B cell (primary cell): ENCODE data around the gene MYO9B. TPM values are rescaled to one million over a fixed set of nuclear protein-coding genes. Genes with fewer than 3 reads are reported as not detected.

ENCODE experiments used
- ATAC-seq: fragments of 200-7000 bp; cut with Tn5 transposase; one replicate; pipeline ENCODE4 v1.10.0; 2021; ENCODE audit warnings: low read depth, mild to moderate bottlenecking, moderate number of reproducible peaks, moderate library complexity
- CTCF ChIA-PET: fragments of 350-600 bp; sonication (Branson Sonifier 250); formaldehyde crosslinking; loops from one replicate; lab custom pipeline; 2021; ENCODE audit warnings: antibody characterized with exemption, inconsistent platforms; lab: Charles Lee
- POLR2A ChIA-PET: fragments of 350-600 bp; sonication (Branson Sonifier 250); formaldehyde crosslinking; loops from one replicate; lab custom pipeline; 2021; ENCODE audit warnings: antibody characterized with exemption; lab: Charles Lee
- DNase-seq: peaks from one replicate; pipeline ENCODE4 v3.0.0; 2013
- H2AFZ ChIP-seq: 2 replicates; pipeline ENCODE4 v1.6.1; 2012; ENCODE audit warnings: mild to moderate bottlenecking, low read depth, low read length; ENCODE audit not compliant: insufficient read depth, poor library complexity, severe bottlenecking
- H3K27ac ChIP-seq, 2 donors: 1 replicate in 1 of 2; 2 replicates in 1 of 2; pipeline ENCODE4 v1.5.1; 2012 to 2013; ENCODE audit warnings: low read length in 2 of 2, mild to moderate bottlenecking in 2 of 2, moderate library complexity in 1 of 2
- H3K27me3 ChIP-seq, 4 experiments: fragments of 200-600 bp in 1 of 4; sonication (generic) in 1 of 4; replicated peaks in 1 of 4; 1 replicate in 2 of 4; 2 replicates in 2 of 4; pipeline versions ENCODE4 v1.6.1 to v1.7.0; 2013 to 2016; ENCODE audit warnings: low read length in 3 of 4, mild to moderate bottlenecking in 2 of 4, mixed read lengths in 1 of 4, moderate library complexity in 1 of 4; ENCODE audit not compliant: insufficient read depth in 4 of 4, control insufficient read depth in 3 of 4; ENCODE audit errors: control extremely low read depth in 1 of 4
- H3K36me3 ChIP-seq, 2 experiments: replicated peaks in 1 of 2; 1 replicate in 1 of 2; 2 replicates in 1 of 2; pipeline versions ENCODE4 v1.6.1 to v1.7.1; 2013; ENCODE audit warnings: low read length in 1 of 2; ENCODE audit not compliant: insufficient read depth in 2 of 2, control insufficient read depth in 1 of 2; ENCODE audit errors: control extremely low read depth in 1 of 2, extremely low read depth in 1 of 2
- H3K4me1 ChIP-seq, 2 donors: fragments of 200-600 bp in 1 of 2; sonication (generic) in 1 of 2; 1 replicate in 1 of 2; 2 replicates in 1 of 2; pipeline versions ENCODE4 v1.5.1 to v1.6.1; 2013 to 2017; ENCODE audit warnings: low read length in 2 of 2; ENCODE audit not compliant: control insufficient read depth in 2 of 2, insufficient read depth in 2 of 2
- H3K4me2 ChIP-seq: replicated peaks from 2 replicates; pipeline ENCODE3; 2012; ENCODE audit warnings: mild to moderate bottlenecking, low read depth, low read length; ENCODE audit not compliant: poor library complexity, severe bottlenecking
- H3K4me3 ChIP-seq, 5 experiments: fragments of 200-600 bp in 1 of 5; sonication (generic) in 1 of 5; 1 replicate in 3 of 5; 2 replicates in 2 of 5; pipeline versions ENCODE4 v1.5.1 to v1.7.0; 2011 to 2016; ENCODE audit warnings: low read length in 4 of 5, mild to moderate bottlenecking in 4 of 5, low read depth in 2 of 5, control low read depth in 1 of 5, moderate library complexity in 1 of 5; ENCODE audit not compliant: insufficient read depth in 1 of 5; ENCODE audit errors: control extremely low read depth in 1 of 5, extremely low read depth in 1 of 5
- H3K79me2 ChIP-seq: fragments of 200-600 bp; sonication (generic); one replicate; pipeline ENCODE4 v1.6.0; 2016; ENCODE audit warnings: low read length; ENCODE audit not compliant: control insufficient read depth, insufficient read depth
- H3K9ac ChIP-seq: fragments of 200-600 bp; sonication (generic); 2 replicates; pipeline ENCODE4 v1.6.1; 2017; ENCODE audit warnings: mild to moderate bottlenecking, low read length, moderate library complexity
- H3K9me3 ChIP-seq, 3 donors: one replicate each; pipeline versions ENCODE4 v1.6.1 to v1.7.1; 2013; ENCODE audit warnings: low read length in 2 of 3; ENCODE audit not compliant: control insufficient read depth in 2 of 3, insufficient read depth in 1 of 3; ENCODE audit errors: control extremely low read depth in 1 of 3
- H4K20me1 ChIP-seq: 2 replicates; pipeline ENCODE4 v1.6.0; 2012; ENCODE audit warnings: mild to moderate bottlenecking, low read length; ENCODE audit not compliant: insufficient read depth, control insufficient read depth, poor library complexity, severe bottlenecking
- H3K27ac Mint-ChIP-seq: one replicate; pipeline ENCODE4 v1.8.0; 2021; ENCODE audit warnings: mixed read lengths
- H3K27me3 Mint-ChIP-seq: one replicate; pipeline ENCODE4 v1.8.0; 2021; ENCODE audit warnings: mixed read lengths
- H3K4me1 Mint-ChIP-seq: one replicate; pipeline ENCODE4 v1.8.0; 2021; ENCODE audit warnings: mixed read lengths
- H3K4me3 Mint-ChIP-seq: one replicate; pipeline ENCODE4 v1.8.0; 2021; ENCODE audit warnings: mixed read lengths
- H3K9me3 Mint-ChIP-seq: one replicate; pipeline ENCODE4 v1.8.0; 2022; ENCODE audit warnings: mixed read lengths; ENCODE audit not compliant: insufficient read depth
- EZH2 ChIP-seq: IDR thresholded peaks from 2 replicates; pipeline ENCODE4 v1.6.1; 2012; ENCODE audit warnings: borderline replicate concordance, low read depth, mild to moderate bottlenecking, moderate library complexity, low read length; ENCODE audit not compliant: insufficient read depth, poor library complexity, severe bottlenecking
- WGBS: methylation state at CpG from one replicate; pipeline ENCODE4 v1.1.5; 2013; ENCODE audit warnings: missing lambda C conversion rate; ENCODE audit not compliant: insufficient coverage; 5-methylcytosine and 5-hydroxymethylcytosine counted together
- intact Hi-C: fragments of 100-400 bp; cut with micrococcal nuclease; formaldehyde crosslinking; loops from one replicate; pipeline ENCODE4 v1.10.0; 2022
- polyA plus RNA-seq: library from polyadenylated mRNA; depleted of rRNA; stranded (reverse); fragments of >200 nt; gene quantifications from 2 replicates; pipeline ENCODE4 v1.2.3, GENCODE V29; 2012
- total RNA-seq, 2 donors: library from RNA; stranded (reverse); fragments of 120-200 nt in 1 of 2; gene quantifications; 1 replicate in 1 of 2; 2 replicates in 1 of 2; pipeline versions ENCODE4 v1.2.3 to v1.2.4, GENCODE V29; 2013 to 2022
- TF ChIP-seq, protein P1 (sequence below): fragments of 200-600 bp; IDR thresholded peaks from one replicate; pipeline ENCODE4 v1.8.0; 2022; ENCODE audit warnings: antibody characterized with exemption, mild to moderate bottlenecking

Gene MYO9B
- total and polyA plus RNA-seq, 2 donors (not counting 1 experiment from before 2014, with no cell fraction given): 256 to 273 TPM

GRCh38 chr19:17155251-17155650 lies 79.7 kb downstream of the MYO9B start:
- Histone ChIP-seq H3K36me3 (peaks cover 0 to 85% of the 10 kb centered on the region in 2 experiments), H3K27me3 (no peaks in the 10 kb centered on the region), H3K27ac (no peak overlapping the region), H2AFZ (no peak overlapping the region), H4K20me1 (peaks cover 12% of the 10 kb centered on the region), H3K4me3 (no peak overlapping the region), H3K4me1 (peaks cover 0 to 3% of the 10 kb centered on the region in 2 donors), H3K79me2 (peaks cover 11% of the 10 kb centered on the region), H3K9ac (no peak overlapping the region), H3K9me3 (peaks cover 0 to 3% (median 0%) of the 10 kb centered on the region in 3 donors), H3K4me2 (no peak overlapping the region)
- H3K9me3 Mint-ChIP-seq: no peaks in the 10 kb centered on the region
- no peaks in the 10 kb centered on the region for H3K27me3 Mint-ChIP-seq
- intact Hi-C loops: no loop called here
- H3K4me3 Mint-ChIP-seq: no peak overlapping the region
- no peak overlapping the region for H3K27ac Mint-ChIP-seq
- CTCF ChIA-PET: interaction anchor here (0.6 to 1.0 kb wide), 3 partner anchors 44 to 63 kb away, joined by 3 to 5 read pairs (median 4); no protein-coding TSS in a partner anchor
- 96% methylated on average over 6 of the region's 7 CpGs for WGBS
- TF ChIP-seq, protein P1, sequence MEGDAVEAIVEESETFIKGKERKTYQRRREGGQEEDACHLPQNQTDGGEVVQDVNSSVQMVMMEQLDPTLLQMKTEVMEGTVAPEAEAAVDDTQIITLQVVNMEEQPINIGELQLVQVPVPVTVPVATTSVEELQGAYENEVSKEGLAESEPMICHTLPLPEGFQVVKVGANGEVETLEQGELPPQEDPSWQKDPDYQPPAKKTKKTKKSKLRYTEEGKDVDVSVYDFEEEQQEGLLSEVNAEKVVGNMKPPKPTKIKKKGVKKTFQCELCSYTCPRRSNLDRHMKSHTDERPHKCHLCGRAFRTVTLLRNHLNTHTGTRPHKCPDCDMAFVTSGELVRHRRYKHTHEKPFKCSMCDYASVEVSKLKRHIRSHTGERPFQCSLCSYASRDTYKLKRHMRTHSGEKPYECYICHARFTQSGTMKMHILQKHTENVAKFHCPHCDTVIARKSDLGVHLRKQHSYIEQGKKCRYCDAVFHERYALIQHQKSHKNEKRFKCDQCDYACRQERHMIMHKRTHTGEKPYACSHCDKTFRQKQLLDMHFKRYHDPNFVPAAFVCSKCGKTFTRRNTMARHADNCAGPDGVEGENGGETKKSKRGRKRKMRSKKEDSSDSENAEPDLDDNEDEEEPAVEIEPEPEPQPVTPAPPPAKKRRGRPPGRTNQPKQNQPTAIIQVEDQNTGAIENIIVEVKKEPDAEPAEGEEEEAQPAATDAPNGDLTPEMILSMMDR: no peak
- no peak for TF ChIP-seq EZH2
- no peak for DNase-seq
- POLR2A ChIA-PET: interaction anchor here (0.6 to 0.7 kb wide), 2 partner anchors 23 to 902 kb away, joined by 4 read pairs; no protein-coding TSS in a partner anchor
- ATAC-seq: no peak
- H3K4me1 Mint-ChIP-seq: peaks cover 6% of the 10 kb centered on the region

DNA sequence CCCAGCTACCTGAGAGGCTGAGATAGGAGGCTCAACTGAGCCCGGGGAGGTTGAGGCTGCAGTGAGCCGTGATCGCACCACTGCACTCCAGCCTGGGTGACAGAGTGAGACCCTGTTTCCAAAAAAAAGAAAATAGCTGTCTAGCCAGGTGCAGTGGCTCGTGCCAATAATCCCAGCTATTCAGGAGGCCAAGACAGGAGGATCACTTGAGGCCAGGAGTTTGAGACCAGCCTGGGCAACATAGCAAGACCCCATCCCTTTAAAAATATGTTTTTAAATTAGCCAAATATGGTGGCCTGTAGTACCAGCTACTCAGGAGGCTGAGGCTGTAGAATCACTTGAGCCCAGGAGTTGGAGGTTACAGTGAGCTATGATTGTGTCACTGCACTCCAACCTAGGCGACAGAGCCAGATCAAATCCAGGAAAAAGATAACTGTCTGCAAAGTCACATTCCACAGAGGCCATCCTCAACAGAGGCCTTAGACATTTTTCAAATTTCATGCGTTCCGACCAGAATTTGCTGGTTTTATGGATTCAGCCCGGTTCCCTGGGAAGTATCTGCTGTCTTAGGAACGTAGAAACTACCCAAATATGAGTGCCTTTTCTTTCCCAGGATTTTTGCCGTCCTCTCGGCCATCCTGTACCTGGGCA lies 80.8 kb downstream of the MYO9B start:
- 96% methylated on average over 11 of the region's 11 CpGs for WGBS
- POLR2A ChIA-PET: no interaction called here
- peaks cover 3% of the 10 kb centered on the region for H3K4me1 Mint-ChIP-seq

More for the DNA sequence above, 80.8 kb downstream of the MYO9B start:
- Histone ChIP-seq H3K4me1 (peaks cover 0 to under 1% of the 10 kb centered on the region in 2 donors), H2AFZ (no peak overlapping the region), H3K27me3 (no peaks in the 10 kb centered on the region), H3K36me3 (peaks cover 0 to 83% of the 10 kb centered on the region in 2 experiments), H3K9me3 (peaks cover 0 to 3% (median 0%) of the 10 kb centered on the region in 3 donors), H3K79me2 (peaks cover 7% of the 10 kb centered on the region), H3K4me2 (no peak overlapping the region), H3K9ac (no peak overlapping the region), H3K4me3 (no peak overlapping the region), H4K20me1 (peaks cover 7% of the 10 kb centered on the region), H3K27ac (no peak overlapping the region)
- H3K4me3 Mint-ChIP-seq: no peak overlapping the region
- no peaks in the 10 kb centered on the region for H3K9me3 Mint-ChIP-seq
- H3K27ac Mint-ChIP-seq: no peak overlapping the region
- intact Hi-C loops: no loop called here
- no peak for TF ChIP-seq EZH2
- TF ChIP-seq, protein P1: no peak
- no peak for DNase-seq
- no peaks in the 10 kb centered on the region for H3K27me3 Mint-ChIP-seq
- CTCF ChIA-PET: interaction anchor here (0.7 to 1.3 kb wide), 2 partner anchors 91 to 442 kb away, joined by 3 to 4 read pairs; no protein-coding TSS in a partner anchor
- ATAC-seq: no peak
